GM12872 (cell line): ENCODE measurements around the gene FAM83C.

Source experiments
- CTCF ChIP-seq: IDR thresholded peaks from 3 replicates; pipeline ENCODE4 v1.5.1; 2011; ENCODE audit warnings: low read depth, mild to moderate bottlenecking, low read length, moderate library complexity; ENCODE audit not compliant: insufficient read depth

The FAM83C gene

GRCh38 chr20:35295674-35296073, 3.4 kb upstream of the FAM83C start:
- TF ChIP-seq CTCF: no peak

- no peak for TF ChIP-seq CTCF
These were observed 2.8 kb upstream of the FAM83C start for GRCh38 chr20:35295058-35295457.

- no peak for TF ChIP-seq CTCF
These were observed 2.1 kb upstream of the FAM83C start for GRCh38 chr20:35294293-35294685.

DNA sequence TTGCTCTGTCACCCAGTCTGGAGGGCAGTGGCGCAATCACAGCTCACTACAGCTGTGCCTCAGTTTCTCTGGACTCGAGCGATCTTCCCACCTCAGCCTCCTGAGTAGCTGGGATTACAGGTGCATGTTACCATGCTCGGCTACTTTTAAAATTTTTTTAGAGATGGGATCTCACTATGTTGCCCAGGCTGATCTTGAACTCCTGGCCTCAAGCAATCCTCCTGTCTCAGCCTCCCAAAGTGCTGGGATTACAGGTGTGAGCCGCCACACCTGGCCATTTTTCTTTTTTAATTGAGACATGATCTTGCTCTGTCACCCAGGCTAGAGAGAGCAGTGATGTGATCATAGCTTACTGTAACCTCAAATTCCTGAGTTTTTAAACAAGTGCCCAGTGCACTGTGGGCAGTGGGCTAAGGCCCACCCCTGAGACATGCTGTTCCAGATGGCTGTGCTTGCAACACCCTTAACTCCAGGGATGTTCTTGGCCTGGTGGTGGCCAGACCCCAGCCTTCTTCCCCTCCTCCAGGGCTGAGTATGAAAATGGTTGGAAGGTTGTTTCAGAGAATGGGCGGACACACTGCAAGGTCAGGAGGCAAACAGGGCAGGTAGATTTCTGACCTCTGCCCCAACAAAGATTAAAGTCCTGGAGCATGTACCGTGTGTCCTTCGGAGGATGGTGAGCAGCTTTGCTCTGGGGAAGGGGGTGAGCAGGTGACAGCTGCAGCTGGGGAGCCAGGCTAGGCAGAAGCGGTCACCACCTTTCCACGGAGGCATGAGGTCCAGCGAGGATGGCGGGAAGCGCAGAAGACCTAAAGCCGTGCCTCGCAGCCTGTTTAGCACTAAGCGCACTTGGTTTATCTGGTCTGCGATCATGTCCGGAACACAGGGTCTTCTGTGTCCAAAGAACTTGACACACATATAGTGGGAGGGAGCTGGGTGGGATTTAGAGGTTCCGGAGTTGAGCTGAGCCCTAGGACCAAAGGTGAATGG, 1.4 kb upstream of the FAM83C start:
- TF ChIP-seq CTCF: no peak

DNA sequence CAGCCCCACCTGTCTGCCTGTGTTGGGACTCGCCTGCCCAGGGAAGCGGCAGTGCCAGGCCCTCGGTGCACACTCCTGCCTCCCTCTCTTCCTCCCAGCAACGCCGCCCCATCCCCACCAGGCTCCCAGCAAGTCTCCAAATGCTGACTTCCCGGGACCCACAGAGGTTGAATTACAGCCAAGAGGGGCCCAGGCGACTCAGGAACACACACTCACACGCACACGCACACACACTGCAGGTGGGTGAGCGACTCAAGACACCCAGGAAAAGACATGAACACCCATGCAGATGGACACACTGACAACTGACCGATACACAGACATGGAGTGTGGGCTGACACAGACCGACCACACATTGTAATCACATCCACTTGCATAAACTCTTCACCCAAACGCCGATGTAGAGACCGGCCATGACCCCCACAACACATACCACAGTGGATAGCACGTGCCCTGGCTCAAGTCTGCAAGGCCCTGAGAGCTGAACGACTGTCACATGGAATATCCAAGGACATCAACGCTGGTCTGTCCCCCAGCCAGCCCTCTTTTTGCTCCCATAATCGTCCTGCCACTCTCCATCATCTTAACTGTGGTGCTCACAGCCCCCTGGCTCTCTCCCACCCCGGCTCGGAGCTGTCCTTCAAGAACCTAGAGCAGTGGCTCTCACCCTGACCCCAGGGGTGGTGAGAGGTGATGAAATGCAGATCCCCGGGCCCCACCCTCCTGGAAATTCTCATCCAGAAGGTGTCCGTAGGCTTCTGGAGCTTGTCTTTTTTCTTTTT, 470 bp upstream of the FAM83C start:
- no peak for TF ChIP-seq CTCF

DNA sequence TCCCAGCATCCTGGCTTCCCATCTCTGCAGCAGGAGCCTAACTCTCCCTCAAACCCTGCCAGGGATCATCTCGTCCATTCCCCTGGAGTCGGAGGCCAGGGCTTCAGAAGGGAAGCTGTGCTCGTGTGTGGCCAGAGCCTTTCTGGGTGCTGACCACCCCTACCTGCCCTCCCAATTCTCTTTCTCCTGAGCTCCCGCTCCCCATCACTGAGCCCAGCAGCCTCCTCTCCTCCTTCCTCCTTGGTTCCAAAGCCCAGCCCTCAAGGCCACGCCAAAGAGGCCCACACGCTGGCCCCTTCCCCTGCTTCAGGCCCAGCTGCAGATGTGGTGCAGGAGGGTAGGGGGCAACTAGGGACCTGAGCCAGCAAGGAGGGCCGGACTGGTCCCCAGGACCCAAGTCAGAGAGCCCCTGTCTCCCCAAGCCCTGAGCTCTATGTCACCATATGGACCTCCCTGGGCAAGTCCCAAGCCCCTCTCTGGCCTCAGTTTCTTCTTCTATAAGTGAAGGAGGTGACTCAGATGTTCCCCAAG, 1.3 kb downstream of the FAM83C start:
- TF ChIP-seq CTCF: no peak
